ENCODE results near the gene BCAP29.

BCAP29 gene

GRCh38 chr7:107666790-107667189 is 86.7 kb downstream of the BCAP29 start:
- Histone ChIP-seq H3K9ac (ENCODE audit: low read length) (no peak overlapping the region), H2AFZ (ENCODE audit: low read length) (no peak overlapping the region), H3K27ac (ENCODE audit: low read depth, low read length, poor library complexity, severe bottlenecking) (no peak overlapping the region), H3K27me3 (ENCODE audit: insufficient read depth, low read length) (no peaks in the 10 kb centered on the region; the same call in 1 of the 2 replicates), H3K4me2 (ENCODE audit: low read length) (no peak overlapping the region), H4K20me1 (ENCODE audit: insufficient read depth, low read length) (no peaks in the 10 kb centered on the region), H3K9me2 (ENCODE audit: low read depth, low read length) (no peaks in the 10 kb centered on the region), H3F3A (ENCODE audit: insufficient read depth, low read length) (no peaks in the 10 kb centered on the region), H3K4me3 (ENCODE audit: low read depth, low read length, poor library complexity, severe bottlenecking) (no peak overlapping the region), H3K36me3 (ENCODE audit: insufficient read depth, low read length) (no peaks in the 10 kb centered on the region), H3K9me3 (ENCODE audit: low read length) (no peaks in the 10 kb centered on the region), H3K4me1 (ENCODE audit: insufficient read depth, low read length, severe bottlenecking) (no peaks in the 10 kb centered on the region), H3K79me2 (ENCODE audit: insufficient read depth, low read length) (no peaks in the 10 kb centered on the region)
- TF ChIP-seq CTCF (IDR thresholded peaks at IDR 0.05; ENCODE audit: low read length) (no peak), EZH2 (IDR thresholded peaks at IDR 0.05; ENCODE audit: borderline replicate concordance, low read length) (no peak)

GRCh38 chr7:107667341-107667740 is 87.3 kb downstream of the BCAP29 start:
- H3K9me3 ChIP-seq (ENCODE audit: low read length), result no peaks in the 10 kb centered on the region
- no peaks in the 10 kb centered on the region for H3K9me2 ChIP-seq (ENCODE audit: low read depth, low read length)
- H3K27me3 ChIP-seq (ENCODE audit: insufficient read depth, low read length), result no peaks in the 10 kb centered on the region
- no peaks in the 10 kb centered on the region for H3K36me3 ChIP-seq (ENCODE audit: insufficient read depth, low read length)
- H3K4me2 ChIP-seq (ENCODE audit: low read length), result no peak overlapping the region
- no peaks in the 10 kb centered on the region for H3F3A ChIP-seq (ENCODE audit: insufficient read depth, low read length)
- H3K79me2 ChIP-seq (ENCODE audit: insufficient read depth, low read length), result no peaks in the 10 kb centered on the region
- H3K9ac ChIP-seq (ENCODE audit: low read length), result no peak overlapping the region
- H3K27ac ChIP-seq (ENCODE audit: low read depth, low read length, poor library complexity, severe bottlenecking), result no peak overlapping the region
- no peaks in the 10 kb centered on the region for H4K20me1 ChIP-seq (ENCODE audit: insufficient read depth, low read length)
- TF ChIP-seq CTCF (IDR thresholded peaks at IDR 0.05; ENCODE audit: low read length) (no peak), EZH2 (IDR thresholded peaks at IDR 0.05; ENCODE audit: borderline replicate concordance, low read length) (no peak)
- H3K4me1 ChIP-seq (ENCODE audit: insufficient read depth, low read length, severe bottlenecking), result no peaks in the 10 kb centered on the region
- no peak overlapping the region for H2AFZ ChIP-seq (ENCODE audit: low read length)
- no peak overlapping the region for H3K4me3 ChIP-seq (ENCODE audit: low read depth, low read length, poor library complexity, severe bottlenecking)

GRCh38 chr7:107668296-107668695 is 88.2 kb downstream of the BCAP29 start:
- Histone ChIP-seq H3K4me2 (ENCODE audit: low read length) (no peak overlapping the region), H3F3A (ENCODE audit: insufficient read depth, low read length) (no peaks in the 10 kb centered on the region), H3K9me3 (ENCODE audit: low read length) (0 out of 2 replicates have a peak, but pooled peaks cover 2% of the 10 kb centered on the region), H3K4me1 (ENCODE audit: insufficient read depth, low read length, severe bottlenecking) (no peaks in the 10 kb centered on the region), H4K20me1 (ENCODE audit: insufficient read depth, low read length) (no peaks in the 10 kb centered on the region), H2AFZ (ENCODE audit: low read length) (no peak overlapping the region), H3K27me3 (ENCODE audit: insufficient read depth, low read length) (peaks cover 3% of the 10 kb centered on the region; the same call in 1 of the 2 replicates), H3K27ac (ENCODE audit: low read depth, low read length, poor library complexity, severe bottlenecking) (no peak overlapping the region), H3K4me3 (ENCODE audit: low read depth, low read length, poor library complexity, severe bottlenecking) (no peak overlapping the region), H3K9me2 (ENCODE audit: low read depth, low read length) (no peaks in the 10 kb centered on the region), H3K79me2 (ENCODE audit: insufficient read depth, low read length) (no peaks in the 10 kb centered on the region), H3K36me3 (ENCODE audit: insufficient read depth, low read length) (no peaks in the 10 kb centered on the region), H3K9ac (ENCODE audit: low read length) (no peak overlapping the region)
- TF ChIP-seq EZH2 (IDR thresholded peaks at IDR 0.05; ENCODE audit: borderline replicate concordance, low read length), result no peak
- TF ChIP-seq CTCF (IDR thresholded peaks at IDR 0.05; ENCODE audit: low read length), result no peak
